ENCODE results near the gene CCDC138.

DNA sequence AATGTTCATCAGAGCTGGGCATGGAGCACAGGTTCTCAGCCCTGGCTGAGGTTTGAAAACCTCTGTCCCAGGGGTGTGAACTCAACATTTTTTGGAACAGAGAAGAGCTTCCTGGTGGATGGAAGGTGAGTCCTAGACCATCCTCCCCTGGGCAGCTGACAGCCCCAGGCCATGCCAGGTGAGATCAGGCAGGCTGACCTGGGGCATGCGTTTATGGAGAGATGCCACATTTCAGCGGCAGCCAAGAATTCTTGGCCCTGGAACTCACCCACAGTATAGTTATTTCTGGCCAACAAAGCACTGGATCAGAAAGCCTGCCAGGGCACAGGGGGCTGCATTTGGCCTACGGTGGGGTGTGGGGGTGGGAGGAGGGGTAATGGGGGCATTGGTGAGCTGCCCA is 118.6 kb downstream of the CCDC138 start:
- TF ChIP-seq, protein P1, sequence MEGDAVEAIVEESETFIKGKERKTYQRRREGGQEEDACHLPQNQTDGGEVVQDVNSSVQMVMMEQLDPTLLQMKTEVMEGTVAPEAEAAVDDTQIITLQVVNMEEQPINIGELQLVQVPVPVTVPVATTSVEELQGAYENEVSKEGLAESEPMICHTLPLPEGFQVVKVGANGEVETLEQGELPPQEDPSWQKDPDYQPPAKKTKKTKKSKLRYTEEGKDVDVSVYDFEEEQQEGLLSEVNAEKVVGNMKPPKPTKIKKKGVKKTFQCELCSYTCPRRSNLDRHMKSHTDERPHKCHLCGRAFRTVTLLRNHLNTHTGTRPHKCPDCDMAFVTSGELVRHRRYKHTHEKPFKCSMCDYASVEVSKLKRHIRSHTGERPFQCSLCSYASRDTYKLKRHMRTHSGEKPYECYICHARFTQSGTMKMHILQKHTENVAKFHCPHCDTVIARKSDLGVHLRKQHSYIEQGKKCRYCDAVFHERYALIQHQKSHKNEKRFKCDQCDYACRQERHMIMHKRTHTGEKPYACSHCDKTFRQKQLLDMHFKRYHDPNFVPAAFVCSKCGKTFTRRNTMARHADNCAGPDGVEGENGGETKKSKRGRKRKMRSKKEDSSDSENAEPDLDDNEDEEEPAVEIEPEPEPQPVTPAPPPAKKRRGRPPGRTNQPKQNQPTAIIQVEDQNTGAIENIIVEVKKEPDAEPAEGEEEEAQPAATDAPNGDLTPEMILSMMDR (IDR thresholded peaks at IDR 0.05), result no peak
- no peak for TF ChIP-seq POLR2A (IDR thresholded peaks at IDR 0.05)

Data from heart left ventricle (tissue), 13 donors.